GM21360 (cell line): Measurements from ENCODE around the gene CYP2A6.
"Not testable (repeated sequence)": the region's sequence is repeated elsewhere in the genome, so short reads cannot be mapped to it uniquely, and the experiment has no call there.

Source experiments
- ATAC-seq: cut with Tn5 transposase; IDR thresholded peaks from one replicate; pipeline ENCODE4 v1.9.1; 2021; ENCODE audit warnings: mild to moderate bottlenecking, moderate library complexity; ENCODE audit not compliant: unreplicated experiment

CYP2A6 gene

GRCh38 chr19:40822704-40823553, 27.3 kb downstream of the CYP2A6 start:
- ATAC-seq, result not testable (repeated sequence)

- no peak for ATAC-seq
These were observed 28.1 kb downstream of the CYP2A6 start for GRCh38 chr19:40822161-40822560.

- not testable (repeated sequence) for ATAC-seq
These were observed 30.6 kb downstream of the CYP2A6 start for GRCh38 chr19:40819479-40820234.

GRCh38 chr19:40818480-40819399, 31.5 kb downstream of the CYP2A6 start:
- peak; percentile 49 for ATAC-seq

- no peak for ATAC-seq
These were observed 35.0 kb downstream of the CYP2A6 start for GRCh38 chr19:40815223-40815622.

- ATAC-seq, result no peak
These were observed 37.1 kb downstream of the CYP2A6 start for GRCh38 chr19:40813182-40813581.

GRCh38 chr19:40812571-40812970, 37.7 kb downstream of the CYP2A6 start:
- ATAC-seq, result not testable (repeated sequence)

GRCh38 chr19:40811478-40812341, 38.5 kb downstream of the CYP2A6 start:
- ATAC-seq, result no peak

- peak; percentile 47 for ATAC-seq
These were observed 39.4 kb downstream of the CYP2A6 start for GRCh38 chr19:40810649-40811408.

GRCh38 chr19:40810160-40810559, 40.1 kb downstream of the CYP2A6 start:
- no peak for ATAC-seq

- ATAC-seq, result no peak
These were observed 40.7 kb downstream of the CYP2A6 start for GRCh38 chr19:40809358-40810086.

- no peak for ATAC-seq
These were observed 41.8 kb downstream of the CYP2A6 start for GRCh38 chr19:40808497-40808896.

- no peak for ATAC-seq
These were observed 42.3 kb downstream of the CYP2A6 start for GRCh38 chr19:40808021-40808325.

GRCh38 chr19:40807147-40808020, 42.9 kb downstream of the CYP2A6 start:
- ATAC-seq, result no peak

GRCh38 chr19:40806423-40807146, 43.7 kb downstream of the CYP2A6 start:
- ATAC-seq, result no peak

GRCh38 chr19:40805258-40805868, 44.9 kb downstream of the CYP2A6 start:
- no peak for ATAC-seq

GRCh38 chr19:40804783-40805242, 45.4 kb downstream of the CYP2A6 start:
- ATAC-seq, result no peak
